Mesendoderm (in vitro differentiated cells): Measurements from ENCODE around the gene SLC25A24.

ENCODE experiments used
- DNase-seq: peaks from one replicate; pipeline ENCODE4 v3.0.0; 2013
- H2AK5ac ChIP-seq: 2 replicates; pipeline ENCODE4 v1.6.1; 2013; ENCODE audit warnings: low read length, inconsistent platforms
- H2BK120ac ChIP-seq: 2 replicates; pipeline ENCODE4 v1.6.1; 2013; ENCODE audit warnings: low read depth, mild to moderate bottlenecking, low read length, moderate library complexity, mixed read lengths
- H2BK15ac ChIP-seq: replicated peaks from 2 replicates; pipeline ENCODE4 v1.6.1; 2013; ENCODE audit warnings: low read depth, mild to moderate bottlenecking, moderate library complexity
- H2BK5ac ChIP-seq: 2 replicates; pipeline ENCODE4 v1.6.1; 2013; ENCODE audit warnings: low read length, inconsistent platforms
- H3K18ac ChIP-seq: 2 replicates; pipeline ENCODE4 v1.6.1; 2013; ENCODE audit warnings: mild to moderate bottlenecking, low read length, mixed read lengths
- H3K23ac ChIP-seq: one replicate; pipeline ENCODE4 v1.6.1; 2013; ENCODE audit warnings: low read length
- H3K27ac ChIP-seq: 2 replicates; pipeline ENCODE4 v1.5.1; 2013; ENCODE audit warnings: low read depth, mild to moderate bottlenecking, inconsistent platforms, low read length, moderate library complexity
- H3K27me3 ChIP-seq: 2 replicates; pipeline ENCODE4 v1.6.1; 2013; ENCODE audit warnings: low read length, control low read depth, mild to moderate bottlenecking, inconsistent platforms; ENCODE audit not compliant: insufficient read depth, poor library complexity
- H3K36me3 ChIP-seq: 2 replicates; pipeline ENCODE4 v1.6.1; 2013; ENCODE audit warnings: low read length, inconsistent platforms; ENCODE audit not compliant: control insufficient read depth, insufficient read depth
- H3K4ac ChIP-seq: one replicate; pipeline ENCODE4 v1.6.1; 2013; ENCODE audit warnings: low read depth, mild to moderate bottlenecking, low read length, moderate library complexity
- H3K4me1 ChIP-seq: 2 replicates; pipeline ENCODE4 v1.6.1; 2013; ENCODE audit warnings: low read depth, low read length, inconsistent platforms; ENCODE audit not compliant: control insufficient read depth
- H3K4me2 ChIP-seq: 2 replicates; pipeline ENCODE4 v1.6.1; 2013; ENCODE audit warnings: low read length
- H3K4me3 ChIP-seq: 2 replicates; pipeline ENCODE4 v1.5.1; 2013; ENCODE audit warnings: mild to moderate bottlenecking, low read length
- H3K56ac ChIP-seq: one replicate; pipeline ENCODE4 v1.6.1; 2013; ENCODE audit warnings: low read length
- H3K79me1 ChIP-seq: 2 replicates; pipeline ENCODE4 v1.6.1; 2013; ENCODE audit warnings: low read length, inconsistent platforms
- H3K79me2 ChIP-seq: 2 replicates; pipeline ENCODE4 v1.6.1; 2013; ENCODE audit warnings: mild to moderate bottlenecking, low read length; ENCODE audit not compliant: control insufficient read depth, insufficient read depth
- H3K9ac ChIP-seq: 2 replicates; pipeline ENCODE4 v1.6.1; 2013; ENCODE audit warnings: low read length, inconsistent platforms
- H4K5ac ChIP-seq: one replicate; pipeline ENCODE4 v1.6.1; 2013; ENCODE audit warnings: low read length
- H4K8ac ChIP-seq: one replicate; pipeline ENCODE4 v1.6.1; 2013; ENCODE audit warnings: low read depth, mild to moderate bottlenecking, control low read depth, low read length, moderate library complexity
- WGBS: extraction: QIAGEN DNeasy Blood & Tissue Kit; methylation state at CpG from one replicate; pipeline ENCODE4 v1.1.7; 2013; ENCODE audit warnings: low lambda C conversion rate, missing lambda C conversion rate; ENCODE audit not compliant: insufficient coverage; ENCODE audit errors: extremely low coverage; 5-methylcytosine and 5-hydroxymethylcytosine counted together

Gene SLC25A24

DNA sequence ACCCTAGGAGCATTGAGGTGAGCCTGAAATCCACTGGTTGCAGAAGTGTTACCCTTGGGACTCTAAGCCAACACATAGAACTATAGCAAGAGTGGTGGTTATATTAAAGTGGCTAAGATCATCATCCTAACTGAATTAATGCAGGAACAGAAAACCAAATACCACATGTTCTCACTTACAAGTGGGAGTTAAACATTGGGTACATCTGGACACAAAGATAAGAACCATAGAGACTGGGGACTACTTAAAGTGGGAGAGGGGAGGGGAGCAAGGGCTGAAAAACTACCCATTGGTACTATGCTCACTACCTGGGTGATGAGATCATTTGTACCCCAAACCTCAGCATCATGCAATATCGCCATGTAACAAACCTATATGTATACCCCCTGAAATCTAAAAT, 100.0 kb downstream of the SLC25A24 start:
- H4K8ac ChIP-seq, result no peak overlapping the region
- no peak overlapping the region for H3K23ac ChIP-seq
- no peak overlapping the region for H3K18ac ChIP-seq
- H3K4me3 ChIP-seq, result no peak overlapping the region
- no peak overlapping the region for H3K56ac ChIP-seq
- no peak overlapping the region for H3K27ac ChIP-seq
- no peak overlapping the region for H4K5ac ChIP-seq
- no peak overlapping the region for H3K4ac ChIP-seq
- H2BK120ac ChIP-seq, result no peak overlapping the region
- no peak overlapping the region for H3K4me2 ChIP-seq
- no peaks in the 10 kb centered on the region for H3K4me1 ChIP-seq
- H3K79me1 ChIP-seq, result no peaks in the 10 kb centered on the region
- DNase-seq, result no peak
- no CpG with 5 or more reads among the region's 1 CpG for WGBS
- H3K79me2 ChIP-seq, result no peaks in the 10 kb centered on the region
- H2BK15ac ChIP-seq, result no peak overlapping the region
- no peaks in the 10 kb centered on the region for H3K27me3 ChIP-seq
- H3K36me3 ChIP-seq, result no peaks in the 10 kb centered on the region
- no peak overlapping the region for H3K9ac ChIP-seq
- H2AK5ac ChIP-seq, result no peak overlapping the region
- no peak overlapping the region for H2BK5ac ChIP-seq

DNA sequence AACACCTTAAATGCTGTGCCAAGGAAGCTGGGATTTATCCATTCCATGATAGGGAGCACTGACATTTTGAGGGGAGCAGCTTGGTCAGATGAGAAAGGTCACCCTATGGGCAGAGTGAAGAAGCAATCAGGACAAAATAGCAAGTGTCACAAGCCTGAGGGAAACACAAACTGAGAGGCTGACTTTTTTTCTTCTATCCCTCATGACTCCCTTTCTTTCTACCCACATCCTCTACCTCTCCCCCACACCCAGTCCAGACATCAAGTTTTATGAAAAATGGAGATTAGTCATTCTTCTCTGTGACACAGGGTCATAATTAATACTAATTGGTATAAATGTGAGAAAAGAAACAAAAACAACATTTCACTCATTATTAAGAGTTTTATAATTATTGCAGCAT, 103.1 kb downstream of the SLC25A24 start:
- H3K9ac ChIP-seq, result no peak overlapping the region
- no peaks in the 10 kb centered on the region for H3K4me1 ChIP-seq
- H3K4ac ChIP-seq, result no peak overlapping the region
- H3K4me2 ChIP-seq, result no peak overlapping the region
- no peak for DNase-seq
- no peaks in the 10 kb centered on the region for H3K36me3 ChIP-seq
- no peaks in the 10 kb centered on the region for H3K79me1 ChIP-seq
- H3K79me2 ChIP-seq, result no peaks in the 10 kb centered on the region
- H2BK5ac ChIP-seq, result no peak overlapping the region
- no peak overlapping the region for H4K5ac ChIP-seq
- H3K56ac ChIP-seq, result no peak overlapping the region
- H3K4me3 ChIP-seq, result no peak overlapping the region
- no peaks in the 10 kb centered on the region for H3K27me3 ChIP-seq
- H3K27ac ChIP-seq, result no peak overlapping the region
- H2BK15ac ChIP-seq, result no peak overlapping the region
- H3K18ac ChIP-seq, result no peak overlapping the region
- no peak overlapping the region for H4K8ac ChIP-seq
- no peak overlapping the region for H2BK120ac ChIP-seq
- no peak overlapping the region for H3K23ac ChIP-seq
- H2AK5ac ChIP-seq, result no peak overlapping the region

DNA sequence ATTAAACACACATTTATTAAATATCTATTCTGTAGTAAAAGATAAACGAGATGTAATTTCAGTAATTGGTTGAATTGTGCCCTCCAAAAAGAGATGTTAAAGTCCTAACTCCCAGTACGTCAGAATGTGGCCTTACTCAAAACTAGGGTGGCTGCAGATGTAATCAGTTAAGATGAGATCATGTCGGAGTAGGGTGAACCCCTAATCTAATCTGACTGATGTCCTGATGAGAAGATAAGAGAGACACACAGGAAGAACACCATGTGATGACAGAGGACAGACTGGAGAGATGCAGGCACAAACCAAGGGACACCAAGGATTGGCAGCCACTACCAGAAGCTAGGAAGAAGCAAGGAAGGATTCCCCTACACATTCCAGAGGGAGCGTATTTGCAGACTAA, 104.1 kb downstream of the SLC25A24 start:
- H3K9ac ChIP-seq, result no peak overlapping the region
- H2AK5ac ChIP-seq, result no peak overlapping the region
- DNase-seq, result peak; percentile 6
- no peak overlapping the region for H2BK120ac ChIP-seq
- no peaks in the 10 kb centered on the region for H3K79me1 ChIP-seq
- no peaks in the 10 kb centered on the region for H3K36me3 ChIP-seq
- no peak overlapping the region for H3K4me2 ChIP-seq
- no peak overlapping the region for H3K56ac ChIP-seq
- no peak overlapping the region for H4K5ac ChIP-seq
- H3K18ac ChIP-seq, result no peak overlapping the region
- no peak overlapping the region for H2BK5ac ChIP-seq
- H2BK15ac ChIP-seq, result no peak overlapping the region
- H3K27ac ChIP-seq, result no peak overlapping the region
- H3K4me3 ChIP-seq, result no peak overlapping the region
- no peaks in the 10 kb centered on the region for H3K4me1 ChIP-seq
- no peak overlapping the region for H3K23ac ChIP-seq
- no peaks in the 10 kb centered on the region for H3K79me2 ChIP-seq
- H3K4ac ChIP-seq, result no peak overlapping the region
- H3K27me3 ChIP-seq, result no peaks in the 10 kb centered on the region
- no CpG with 5 or more reads among the region's 4 CpGs for WGBS
- H4K8ac ChIP-seq, result no peak overlapping the region

DNA sequence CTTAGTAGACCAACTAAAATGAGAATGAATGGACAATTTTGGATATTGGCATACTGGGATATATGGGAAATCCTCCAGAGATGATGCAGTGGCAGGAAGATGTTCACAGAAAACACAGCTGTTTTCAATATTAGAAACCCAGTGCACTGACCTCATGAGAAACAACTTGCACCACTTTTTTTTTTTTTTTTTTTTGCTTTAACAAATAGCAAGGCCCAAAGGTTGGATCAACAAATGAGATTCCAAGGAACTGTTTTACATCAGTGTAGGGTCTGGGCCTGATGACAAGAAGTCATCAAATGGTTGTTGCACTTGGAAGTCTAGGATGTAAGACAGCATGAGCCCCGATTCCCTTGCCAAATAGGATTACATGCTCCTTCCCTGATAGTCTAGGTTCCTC, 110.7 kb downstream of the SLC25A24 start:
- Histone ChIP-seq H3K4me2 (no peak overlapping the region), H2AK5ac (no peak overlapping the region), H3K23ac (no peak overlapping the region), H3K18ac (no peak overlapping the region), H3K4me3 (no peak overlapping the region), H3K36me3 (no peaks in the 10 kb centered on the region), H4K8ac (no peak overlapping the region), H3K56ac (no peak overlapping the region), H3K9ac (no peak overlapping the region), H3K27me3 (no peaks in the 10 kb centered on the region), H3K79me2 (no peaks in the 10 kb centered on the region), H3K27ac (no peak overlapping the region), H2BK15ac (no peak overlapping the region), H3K4ac (no peak overlapping the region), H2BK5ac (no peak overlapping the region), H2BK120ac (no peak overlapping the region), H3K4me1 (no peaks in the 10 kb centered on the region), H3K79me1 (no peaks in the 10 kb centered on the region), H4K5ac (no peak overlapping the region)
- no CpG with 5 or more reads among the region's 1 CpG for WGBS
- DNase-seq, result no peak

DNA sequence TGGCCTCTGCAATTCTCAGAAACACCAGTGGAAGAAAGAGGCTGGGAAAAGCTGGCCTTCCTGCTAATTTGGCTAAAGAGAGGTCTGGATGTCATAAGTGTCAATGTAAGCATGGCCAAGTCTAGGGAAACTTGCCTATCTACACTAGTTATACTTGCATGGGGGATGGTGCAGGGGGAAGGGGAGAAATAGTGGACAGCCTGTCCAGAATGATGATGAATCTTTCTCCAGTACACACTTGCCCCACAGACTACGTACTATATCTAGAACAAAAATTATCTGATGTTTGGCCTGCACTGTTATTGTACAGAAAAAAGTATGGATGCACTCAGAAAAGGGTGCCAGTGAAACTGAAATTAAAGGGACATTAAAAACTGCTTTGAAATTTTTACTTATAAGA, 114.5 kb downstream of the SLC25A24 start:
- Histone ChIP-seq H3K18ac (no peak overlapping the region), H3K79me1 (no peaks in the 10 kb centered on the region), H3K27ac (no peak overlapping the region), H4K5ac (no peak overlapping the region), H3K56ac (no peak overlapping the region), H3K79me2 (no peaks in the 10 kb centered on the region), H3K27me3 (no peaks in the 10 kb centered on the region), H3K36me3 (no peaks in the 10 kb centered on the region), H2AK5ac (no peak overlapping the region), H2BK15ac (no peak overlapping the region), H3K9ac (no peak overlapping the region), H3K4ac (no peak overlapping the region), H3K4me3 (no peak overlapping the region), H3K23ac (no peak overlapping the region), H2BK120ac (no peak overlapping the region), H3K4me1 (peaks cover 4% of the 10 kb centered on the region), H4K8ac (no peak overlapping the region), H2BK5ac (no peak overlapping the region), H3K4me2 (no peak overlapping the region)
- WGBS, result no CpG with 5 or more reads among the region's 1 CpG
- DNase-seq, result no peak

DNA sequence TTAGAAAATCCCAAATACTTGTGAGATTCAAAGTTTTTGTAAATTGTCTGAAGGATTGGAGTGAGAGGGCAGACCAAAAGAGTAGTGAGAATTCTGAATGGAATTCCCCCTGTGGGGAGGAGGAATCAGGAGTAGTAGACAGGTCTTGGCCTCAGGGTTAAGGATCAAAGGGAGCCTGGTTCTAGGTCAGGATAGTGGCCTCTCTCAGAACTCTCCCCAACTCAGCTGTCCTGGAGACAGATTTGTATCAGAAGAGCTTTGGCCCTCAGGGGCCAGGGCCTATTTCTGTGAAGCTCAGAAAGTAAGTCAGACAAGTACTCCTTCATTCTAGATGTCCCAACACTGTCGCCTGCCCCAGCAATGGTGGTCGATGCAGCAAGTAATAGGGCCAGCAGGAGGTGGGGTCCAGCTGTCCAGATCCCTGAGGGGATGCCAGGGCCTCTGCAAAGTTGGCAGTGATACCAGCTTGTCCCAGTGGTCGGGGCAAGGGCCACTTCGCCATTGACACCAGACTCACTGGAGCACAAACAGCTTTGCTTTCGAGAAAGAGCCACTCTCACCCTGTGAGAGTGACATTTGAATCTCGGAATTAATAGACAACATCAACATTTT, 115.2 kb downstream of the SLC25A24 start:
- H3K4me2 ChIP-seq, result no peak overlapping the region
- no peak overlapping the region for H3K56ac ChIP-seq
- H3K18ac ChIP-seq, result no peak overlapping the region
- H3K4me3 ChIP-seq, result no peak overlapping the region
- H3K23ac ChIP-seq, result no peak overlapping the region
- no peaks in the 10 kb centered on the region for H3K36me3 ChIP-seq
- H3K27ac ChIP-seq, result no peak overlapping the region
- no peaks in the 10 kb centered on the region for H3K79me1 ChIP-seq
- peaks cover 4% of the 10 kb centered on the region for H3K4me1 ChIP-seq
- no peak overlapping the region for H4K8ac ChIP-seq
- no peak overlapping the region for H4K5ac ChIP-seq
- no peak overlapping the region for H2BK120ac ChIP-seq
- no peaks in the 10 kb centered on the region for H3K27me3 ChIP-seq
- H2AK5ac ChIP-seq, result no peak overlapping the region
- WGBS, result no CpG with 5 or more reads among the region's 6 CpGs
- no peaks in the 10 kb centered on the region for H3K79me2 ChIP-seq
- no peak overlapping the region for H3K4ac ChIP-seq
- no peak overlapping the region for H3K9ac ChIP-seq
- no peak overlapping the region for H2BK5ac ChIP-seq
- DNase-seq, result peak; percentile 11
- H2BK15ac ChIP-seq, result no peak overlapping the region
